ENCODE results near the gene SLC36A2.
"Not testable (repeated sequence)": the region's sequence is repeated elsewhere in the genome, so short reads cannot be mapped to it uniquely, and the experiment has no call there.

Gene SLC36A2

DNA sequence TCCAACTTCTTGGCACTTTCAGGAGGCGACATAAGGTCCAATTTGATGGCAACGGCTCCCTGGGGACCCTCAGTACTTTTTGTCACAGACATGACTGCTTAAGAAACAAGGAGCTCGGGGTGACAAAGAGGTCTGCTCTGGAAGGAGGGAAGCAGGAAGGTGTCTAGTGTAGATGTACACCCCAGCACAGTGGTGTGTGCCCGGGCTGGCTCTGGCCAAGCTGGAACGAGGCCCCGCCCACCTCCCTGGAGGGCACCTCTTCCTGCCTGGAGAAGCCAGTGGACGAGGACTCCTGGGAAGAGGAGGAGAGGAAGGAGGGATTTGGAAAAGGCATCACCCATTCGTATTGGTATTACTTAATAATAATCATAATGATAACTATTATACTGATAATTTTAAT, at the start of gene SLC36A2:
TSS of gene SLC36A2 (minus strand) at position 191 of the 400 bp plus-strand sequence. CDS start at position 92, 99 bp downstream.
- DNase-seq = no peak

- no peak for DNase-seq
Measured at GRCh38 chr5:151388960-151389359, 41.6 kb upstream of the SLC36A2 start.

DNA sequence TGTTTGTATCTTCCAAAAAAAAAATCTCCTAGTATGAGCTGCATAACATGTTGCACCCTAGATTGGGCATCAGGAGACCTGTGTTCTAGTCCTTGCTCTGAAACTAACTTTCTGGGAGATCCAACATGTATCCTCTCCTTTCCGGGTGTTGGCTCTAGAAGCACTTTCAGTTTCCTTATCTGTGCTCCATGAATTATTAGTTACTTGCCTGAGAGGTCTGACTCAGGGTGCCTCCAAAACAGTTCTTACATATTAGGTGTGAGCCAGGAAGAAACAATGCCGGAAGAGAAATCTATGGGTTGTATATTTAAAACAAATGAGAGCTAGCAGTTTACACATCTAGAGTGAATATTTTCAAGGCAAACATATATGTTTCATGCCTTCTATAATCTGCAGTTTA, 36.7 kb upstream of the SLC36A2 start:
- no peak for DNase-seq

DNA sequence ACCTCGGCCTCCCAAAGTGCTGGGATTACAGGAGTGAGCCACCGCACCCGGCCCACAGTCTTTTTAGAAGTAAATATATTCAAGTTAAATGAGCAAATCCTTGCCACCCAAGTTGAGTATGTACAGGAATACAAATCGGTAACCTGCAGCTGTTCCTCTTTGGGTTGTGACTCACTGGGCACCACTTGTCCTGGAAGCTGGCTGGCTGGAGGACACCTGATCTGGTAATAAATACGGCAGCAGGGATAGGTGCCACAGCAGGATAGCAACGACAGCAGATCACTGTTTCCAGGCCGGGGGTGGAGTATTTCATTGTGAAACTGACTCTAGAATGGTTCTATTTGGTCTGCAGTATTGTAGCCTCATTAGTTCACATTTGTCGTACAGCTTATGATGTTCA, 35.7 kb upstream of the SLC36A2 start:
- DNase-seq = no peak

- DNase-seq = no peak
Measured at GRCh38 chr5:151382576-151382975, 35.2 kb upstream of the SLC36A2 start.

DNA sequence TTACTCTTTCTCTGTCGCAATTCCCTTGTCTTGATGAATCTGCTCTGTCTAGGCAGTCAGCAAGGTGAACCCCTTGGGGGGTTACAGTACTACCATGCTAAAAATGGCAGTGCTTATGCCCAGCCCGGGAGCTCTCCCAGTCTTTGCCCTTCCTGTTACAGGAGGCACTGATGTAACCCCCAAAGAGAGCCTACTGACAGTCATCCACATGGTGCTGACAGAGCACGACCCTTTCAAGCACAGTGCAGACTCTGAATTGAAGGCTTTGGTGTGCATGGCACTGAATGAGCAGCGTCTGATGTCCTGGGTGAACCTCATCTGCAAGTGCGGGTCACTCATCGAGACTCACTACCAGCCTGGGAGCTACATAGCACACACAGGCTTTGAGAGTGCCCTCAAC, 34.5 kb upstream of the SLC36A2 start:
- DNase-seq = no peak

DNA sequence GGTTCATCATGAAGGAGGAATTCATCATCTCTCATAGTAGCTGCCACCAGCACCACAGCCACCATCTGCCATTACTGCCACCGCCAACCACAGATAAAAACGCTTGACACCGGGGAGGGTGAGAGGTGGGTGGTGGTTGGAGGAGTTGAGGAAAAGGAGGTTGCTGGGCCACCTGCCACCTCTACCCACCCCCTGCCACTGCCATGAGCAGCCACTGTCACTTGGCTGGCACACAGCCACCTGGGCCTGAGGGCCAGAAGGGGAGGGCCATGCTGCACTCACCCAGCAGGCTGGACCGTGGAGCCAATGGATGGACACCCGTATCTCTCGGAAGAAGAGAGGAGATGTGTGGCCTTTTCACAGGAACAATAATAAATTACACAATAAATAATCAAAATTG, 31.3 kb upstream of the SLC36A2 start:
- no peak for DNase-seq

DNA sequence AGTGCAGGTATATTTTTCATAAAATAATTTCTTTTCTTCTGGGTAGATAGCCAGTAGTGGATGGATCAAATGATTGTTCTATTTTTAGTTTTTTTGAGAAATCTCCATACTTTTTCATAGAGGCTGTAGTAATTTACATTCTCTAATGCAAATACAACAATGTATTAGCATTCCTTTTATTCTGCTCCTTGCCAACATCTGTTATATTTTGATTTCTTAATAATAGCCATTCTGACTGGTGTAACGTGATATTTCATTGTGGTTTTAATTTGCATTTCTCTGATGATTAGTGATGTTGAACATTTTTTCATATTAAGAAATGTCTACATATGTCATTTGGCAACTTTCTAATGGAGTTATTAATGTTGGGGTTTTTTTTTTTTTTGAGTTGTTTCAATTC, 27.2 kb upstream of the SLC36A2 start:
- no peak for DNase-seq

DNA sequence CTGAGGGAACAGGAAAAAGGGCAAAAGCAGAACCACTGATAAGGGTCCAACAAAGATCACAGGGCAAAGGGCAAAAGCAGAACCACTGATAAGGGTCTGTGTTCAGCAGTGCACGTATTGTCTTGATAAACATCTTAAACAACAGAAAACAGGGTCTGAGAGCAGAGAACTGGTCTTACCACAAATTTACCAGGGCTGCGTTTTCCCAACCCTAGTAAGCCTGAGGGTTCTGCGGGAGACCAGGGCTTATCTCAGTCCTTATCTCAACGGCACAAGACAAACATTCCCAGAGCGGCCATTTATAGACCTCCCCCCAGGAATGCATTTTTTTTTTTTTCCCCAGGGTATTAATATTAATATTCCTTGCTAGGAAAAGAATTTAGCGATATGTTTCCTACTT, 19.7 kb upstream of the SLC36A2 start:
- DNase-seq = not testable (repeated sequence)

- no peak for DNase-seq
Measured at GRCh38 chr5:151363673-151364072, 16.3 kb upstream of the SLC36A2 start.

GRCh38 chr5:151362970-151363369, 15.6 kb upstream of the SLC36A2 start:
- no peak for DNase-seq

- no peak for DNase-seq
Measured at GRCh38 chr5:151359391-151359790, 12.0 kb upstream of the SLC36A2 start.

DNA sequence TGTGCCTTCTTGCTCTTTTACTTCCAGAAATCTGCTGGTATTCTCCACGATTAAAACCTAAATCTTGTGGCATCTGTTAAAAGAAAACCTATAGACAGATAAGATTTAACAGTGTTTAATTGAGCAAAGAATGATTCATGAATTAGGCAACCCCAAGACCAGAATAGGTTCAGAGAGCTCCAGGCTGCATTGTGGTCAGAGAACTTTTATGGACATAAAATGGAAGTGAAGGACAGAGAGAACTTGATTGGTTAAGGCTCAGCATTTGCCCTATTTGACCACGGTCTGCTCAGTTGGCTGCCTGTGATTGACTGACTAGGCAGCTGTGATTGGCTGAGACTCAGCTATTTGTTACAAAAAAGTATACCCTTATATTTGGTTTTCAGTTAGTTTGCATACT, 10.4 kb upstream of the SLC36A2 start:
- DNase-seq = no peak

GRCh38 chr5:151357097-151357496, 9.7 kb upstream of the SLC36A2 start:
- no peak for DNase-seq

DNA sequence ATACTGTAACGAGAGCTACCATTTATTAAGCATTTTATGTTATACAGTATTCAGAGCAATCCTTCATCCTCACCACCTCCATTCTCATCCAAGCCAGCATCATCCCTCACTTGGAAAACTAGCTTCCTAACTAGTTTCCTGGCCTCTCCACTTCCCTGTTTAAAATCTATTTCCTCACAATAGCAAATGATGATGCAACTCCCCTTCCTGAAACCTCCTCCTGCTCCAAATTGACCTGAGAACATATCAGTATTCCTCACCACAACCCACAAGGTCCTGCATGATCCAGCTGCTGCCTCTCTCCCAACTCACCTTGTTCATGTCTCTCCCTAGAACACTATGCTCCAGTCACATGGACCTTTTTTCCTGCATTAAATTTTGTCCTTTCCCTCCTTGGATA, 4.3 kb upstream of the SLC36A2 start:
- DNase-seq = no peak

- no peak for DNase-seq
Measured at GRCh38 chr5:151348789-151349188, 1.4 kb upstream of the SLC36A2 start.

- DNase-seq = no peak
Measured at GRCh38 chr5:151345808-151346478, 1.4 kb downstream of the SLC36A2 start.

DNA sequence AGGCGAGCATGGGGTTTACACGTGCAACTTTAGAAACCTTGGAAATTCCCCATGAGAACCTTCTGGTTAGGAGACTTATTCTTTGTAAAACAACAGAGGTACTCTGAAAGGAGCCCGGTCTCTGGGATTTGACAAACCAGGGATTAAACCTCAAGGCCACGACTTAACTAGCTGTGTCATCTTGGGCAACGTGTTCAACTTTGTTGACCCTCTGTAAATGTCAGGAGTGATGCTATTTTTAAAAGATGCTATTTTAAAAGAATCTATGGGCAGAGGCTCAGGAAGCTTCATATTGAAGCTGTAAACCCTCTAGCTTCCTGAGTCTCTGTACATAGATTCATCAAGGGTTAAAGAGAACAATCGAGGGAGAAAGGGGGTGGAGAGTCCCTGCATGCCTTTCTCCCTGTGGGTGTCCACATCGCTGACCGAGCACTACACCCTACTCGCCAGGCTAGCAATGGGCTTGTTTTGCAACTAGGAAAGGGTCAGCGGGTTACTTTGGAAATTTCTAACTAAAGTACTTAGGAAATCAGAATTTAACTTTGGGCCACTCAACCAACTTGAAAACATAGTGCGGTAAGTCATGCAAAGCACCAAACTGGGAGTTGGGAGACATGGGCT, 2.1 kb downstream of the SLC36A2 start:
- DNase-seq = no peak

DNA sequence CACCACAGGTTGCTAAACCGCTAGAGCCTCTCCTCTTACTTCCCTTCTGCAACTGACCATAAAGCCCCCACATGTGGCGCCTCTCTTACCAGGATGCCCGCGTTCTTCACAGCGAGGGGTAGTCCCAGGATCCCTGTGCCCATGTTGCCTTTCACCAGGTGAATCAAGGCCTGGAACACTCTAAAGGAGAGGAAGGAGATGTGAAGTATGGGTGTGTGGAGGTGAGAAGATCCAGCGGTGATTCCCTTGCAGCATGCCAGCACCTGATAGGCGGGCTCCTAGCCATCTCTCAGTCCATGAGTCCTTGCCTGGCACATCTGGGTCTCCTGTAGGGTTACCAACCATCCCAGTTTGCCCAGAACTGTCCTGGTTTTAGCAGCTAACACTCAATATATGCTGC, 3.3 kb downstream of the SLC36A2 start:
- no peak for DNase-seq

GRCh38 chr5:151340004-151340403, 7.4 kb downstream of the SLC36A2 start:
- DNase-seq = no peak

DNA sequence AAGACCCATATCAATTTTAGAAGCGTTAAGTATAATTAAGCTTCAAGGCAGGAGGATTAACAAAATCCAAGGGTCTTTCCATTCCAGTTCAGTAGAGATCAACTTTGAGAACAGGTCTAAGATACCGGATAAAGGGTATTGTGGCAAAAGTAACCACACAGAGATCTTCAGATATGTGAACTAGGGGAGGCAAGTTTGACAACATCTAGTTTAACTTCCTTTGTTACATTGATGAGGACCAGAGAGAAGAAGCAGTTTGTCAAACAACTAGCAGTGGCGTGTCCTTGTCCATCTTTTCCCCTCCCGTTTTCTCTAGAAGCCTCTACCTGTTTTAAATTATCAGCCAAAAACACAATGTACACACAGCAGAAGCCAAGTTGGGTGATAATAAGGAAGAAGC, 8.6 kb downstream of the SLC36A2 start:
- no peak for DNase-seq

GRCh38 chr5:151332857-151333256, 14.5 kb downstream of the SLC36A2 start:
- no peak for DNase-seq

DNA sequence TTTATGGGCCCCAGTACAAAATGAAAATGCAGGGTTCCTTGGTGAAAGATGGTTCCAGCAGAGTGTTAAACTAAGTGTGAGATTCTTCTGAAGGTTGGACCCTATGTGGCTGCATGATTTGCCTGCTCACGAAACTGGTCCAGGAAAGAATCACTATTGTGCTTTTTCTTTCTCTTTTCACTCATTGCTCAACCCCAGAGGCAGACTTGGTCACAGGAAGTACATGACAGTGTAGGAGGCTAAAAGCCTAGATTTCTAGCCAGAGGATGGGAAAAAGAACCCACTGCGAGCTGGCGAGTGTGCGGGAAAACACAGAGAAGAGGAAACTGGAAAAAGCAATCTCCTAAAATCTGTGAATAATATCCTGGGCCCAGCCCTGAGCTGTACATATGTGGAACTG, 18.6 kb downstream of the SLC36A2 start:
- DNase-seq = no peak

DNA sequence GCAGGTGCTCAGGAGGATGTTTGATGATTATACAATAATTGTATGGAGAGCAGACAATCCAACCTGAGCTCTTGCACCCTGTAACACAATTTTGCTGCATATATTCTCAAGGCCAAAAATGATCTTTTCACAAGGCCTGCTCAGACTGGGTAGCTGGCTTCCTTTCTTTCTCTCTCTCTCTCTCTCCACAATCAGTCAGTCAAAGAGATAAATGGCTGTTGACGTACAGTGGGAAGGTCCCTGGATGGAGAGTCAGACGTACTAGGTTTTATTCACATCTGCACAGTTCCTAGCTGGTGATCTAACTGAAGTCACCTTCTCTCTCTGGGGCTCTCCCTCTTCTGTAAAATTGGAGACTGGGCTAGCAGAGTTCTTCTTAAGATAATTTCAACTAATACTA, 19.8 kb downstream of the SLC36A2 start:
- DNase-seq = no peak

DNA sequence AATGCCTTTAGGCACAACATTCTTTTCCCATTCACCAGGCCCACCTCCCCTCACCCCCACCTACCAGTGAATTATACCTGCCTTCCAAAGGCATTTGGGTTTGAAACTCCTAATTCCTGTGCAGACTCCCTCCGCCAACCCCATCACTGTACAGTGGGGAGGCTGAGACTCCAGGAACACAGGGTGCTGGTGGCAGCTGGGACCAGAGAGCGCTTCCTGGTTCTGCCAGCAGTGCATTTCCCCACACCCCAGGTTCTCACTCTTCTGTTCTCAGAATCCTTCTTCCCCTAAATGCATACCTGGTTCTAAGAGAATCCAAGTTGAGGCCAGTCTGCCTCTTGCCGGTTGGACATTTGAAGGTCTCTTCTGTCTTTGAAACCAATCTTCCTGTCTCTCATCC, 21.1 kb downstream of the SLC36A2 start:
- no peak for DNase-seq

Measured in activated CD4-positive, alpha-beta T cell treated with anti-CD3 and anti-CD28 coated beads, Interleukin-2, amount 50 U/mL, for 1 hour (primary cell).